Fibroblast of skin of back (primary cell): Measurements from ENCODE around the gene RACGAP1. TPM values are rescaled to one million over a fixed set of nuclear protein-coding genes. Genes with fewer than 3 reads are reported as not detected.

Source experiments
- DNase-seq: peaks from one replicate; pipeline ENCODE4 v3.0.0-alpha.2; 2013
- polyA plus RNA-seq, 2 experiments: library from polyadenylated mRNA; unstranded; fragments of 120-200 nt; gene quantifications; one replicate each; pipeline ENCODE4 v1.2.1, GENCODE V29; 2013; ENCODE audit not compliant: insufficient read length in 2 of 2

Gene RACGAP1
- 129 TPM for polyA plus RNA-seq (2013, experiment 1 of 2; ENCODE audit: insufficient read length)
- polyA plus RNA-seq (2013, experiment 2 of 2; ENCODE audit: insufficient read length) = 19.8 TPM

- DNase-seq = peak; percentile 98
Measured at GRCh38 chr12:50025187-50026059, at the start of gene RACGAP1. Gene RACGAP1, minus strand, starts transcription at chr12:50025494. Its CDS starts 8,779 bp downstream, at chr12:50016715.

GRCh38 chr12:50073712-50074111 lies 48.4 kb upstream of the RACGAP1 start:
- DNase-seq = no peak

GRCh38 chr12:50073206-50073605 lies 47.9 kb upstream of the RACGAP1 start:
- no peak for DNase-seq

- no peak for DNase-seq
Measured at GRCh38 chr12:50072198-50072907, 47.1 kb upstream of the RACGAP1 start.

- DNase-seq = peak; percentile 79
Measured at GRCh38 chr12:50070314-50071060, 45.2 kb upstream of the RACGAP1 start.

- no peak for DNase-seq
Measured at GRCh38 chr12:50069539-50069938, 44.2 kb upstream of the RACGAP1 start.

- no peak for DNase-seq
Measured at GRCh38 chr12:50069069-50069468, 43.8 kb upstream of the RACGAP1 start.

- peak; percentile 97 for DNase-seq
Measured at GRCh38 chr12:50066402-50066801, 41.1 kb upstream of the RACGAP1 start.

GRCh38 chr12:50065726-50066310 lies 40.5 kb upstream of the RACGAP1 start:
- DNase-seq = peak; percentile 62

- DNase-seq = no peak
Measured at GRCh38 chr12:50062728-50063460, 37.6 kb upstream of the RACGAP1 start.

- DNase-seq = no peak
Measured at GRCh38 chr12:50061946-50062686, 36.8 kb upstream of the RACGAP1 start.

- DNase-seq = no peak
Measured at GRCh38 chr12:50061171-50061570, 35.9 kb upstream of the RACGAP1 start.

GRCh38 chr12:50060120-50060468 lies 34.8 kb upstream of the RACGAP1 start:
- no peak for DNase-seq

- DNase-seq = peak; percentile 38
Measured at GRCh38 chr12:50059440-50060119, 34.3 kb upstream of the RACGAP1 start.

GRCh38 chr12:50058743-50059312 lies 33.5 kb upstream of the RACGAP1 start:
- DNase-seq = no peak

GRCh38 chr12:50057896-50058670 lies 32.8 kb upstream of the RACGAP1 start:
- DNase-seq = no peak

GRCh38 chr12:50057000-50057841 lies 31.9 kb upstream of the RACGAP1 start, which contains the start of gene ASIC1:
Gene ASIC1, plus strand, starts transcription at chr12:50057596. Its CDS starts 1,171 bp downstream, at chr12:50058767.
- peak; percentile 70 for DNase-seq

GRCh38 chr12:50056639-50056976 lies 31.3 kb upstream of the RACGAP1 start:
- DNase-seq = no peak
